ENCODE measurements around the gene CCR8.

DNA sequence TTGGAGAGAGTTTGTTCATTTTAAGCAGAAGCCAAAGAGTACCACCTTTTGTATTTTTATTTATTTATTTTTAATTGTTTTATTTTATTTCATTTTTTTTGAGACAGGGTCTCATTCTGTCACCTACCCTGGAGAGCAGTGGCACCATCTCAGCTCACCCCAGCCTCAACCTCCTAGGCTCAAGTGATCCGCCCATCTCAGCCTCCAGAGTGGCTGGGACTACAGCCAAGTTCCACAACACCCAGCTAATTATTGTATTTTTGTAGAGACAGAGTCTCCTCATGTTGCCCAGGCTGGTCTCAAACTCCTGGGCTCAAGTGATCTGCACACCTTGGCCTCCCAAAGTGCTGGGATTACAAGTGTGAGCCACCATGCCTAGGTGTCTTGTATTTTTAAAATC is 9.6 kb downstream of the CCR8 start:
- TF ChIP-seq CTCF (IDR thresholded peaks at IDR 0.05) (no peak), EZH2 (IDR thresholded peaks at IDR 0.05; ENCODE audit: borderline replicate concordance, insufficient read depth, low read depth, low read length, poor library complexity, severe bottlenecking) (no peak)

All from B cell (primary cell).